Measurements from ENCODE around the gene ATP9A.

The ATP9A gene

GRCh38 chr20:51588762-51589161 is 179.4 kb downstream of the ATP9A start:
- Histone ChIP-seq H3K4me3 (ENCODE audit: low read depth, low read length) (no peak overlapping the region), H3K36me3 (replicated peaks) (no peaks in the 10 kb centered on the region), H3K27ac (no peak overlapping the region), H3K27me3 (replicated peaks) (no peaks in the 10 kb centered on the region)
- no peak for DNase-seq
- in situ Hi-C loops (cut with HindIII; ENCODE audit: low pct_ligation_motif_present, low sequenced_read_pairs), result no loop called here
- TF ChIP-seq CTCF (IDR thresholded peaks at IDR 0.05; ENCODE audit: low read depth, low read length, missing control alignments), result no peak

DNA sequence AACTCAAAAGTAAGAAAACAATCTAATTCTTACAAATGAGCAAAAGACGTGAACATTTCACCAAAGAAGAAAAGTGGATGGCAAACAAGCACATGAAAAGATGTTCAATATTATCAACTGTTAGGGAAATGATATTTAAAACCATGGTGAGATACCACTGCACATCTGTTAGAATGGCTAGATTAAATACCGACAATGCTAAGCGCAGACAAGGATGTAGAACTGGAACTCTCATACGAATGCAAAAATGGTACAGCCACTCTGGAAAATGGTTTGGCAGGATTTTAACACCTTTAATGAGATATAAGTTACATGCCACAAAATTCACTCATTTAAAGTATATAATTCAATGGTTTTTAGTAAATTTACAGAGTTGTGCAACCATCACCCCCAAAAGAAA is 181.0 kb downstream of the ATP9A start:
- no peak for TF ChIP-seq CTCF (IDR thresholded peaks at IDR 0.05; ENCODE audit: low read depth, low read length, missing control alignments)
- Histone ChIP-seq H3K27ac (no peak overlapping the region), H3K36me3 (replicated peaks) (no peaks in the 10 kb centered on the region), H3K4me3 (ENCODE audit: low read depth, low read length) (no peak overlapping the region), H3K27me3 (replicated peaks) (no peaks in the 10 kb centered on the region)
- in situ Hi-C loops (cut with HindIII; ENCODE audit: low pct_ligation_motif_present, low sequenced_read_pairs), result no loop called here
- no peak for DNase-seq

DNA sequence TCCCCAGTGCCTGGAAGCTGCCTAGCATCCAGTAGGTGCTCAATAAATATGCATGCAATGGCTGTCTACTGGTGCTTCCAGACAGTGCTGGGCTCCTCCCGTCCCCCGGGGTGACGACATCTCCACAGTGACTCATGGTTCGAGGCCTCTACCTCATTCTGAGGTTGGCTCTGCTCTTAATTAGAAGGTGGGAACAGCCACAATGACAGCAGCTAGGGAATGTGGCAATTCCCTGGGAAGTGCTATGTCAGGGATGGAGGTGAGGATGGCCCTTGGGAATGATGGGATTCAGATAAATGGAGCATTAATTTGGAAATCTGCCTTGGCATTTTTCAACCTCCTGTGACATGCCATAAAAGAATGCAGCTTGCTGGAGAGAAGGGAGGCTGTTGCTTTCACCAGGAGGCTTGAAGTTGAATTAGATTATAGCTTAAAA is 182.2 kb downstream of the ATP9A start:
- peak overlapping the region; percentile 26 for H3K27ac ChIP-seq
- DNase-seq, result peak; percentile 89
- H3K4me3 ChIP-seq (ENCODE audit: low read depth, low read length), result no peak overlapping the region

GRCh38 chr20:51585148-51585547 is 183.0 kb downstream of the ATP9A start:
- Histone ChIP-seq H3K27me3 (replicated peaks) (no peaks in the 10 kb centered on the region), H3K36me3 (replicated peaks) (no peaks in the 10 kb centered on the region), H3K4me3 (ENCODE audit: low read depth, low read length) (no peak overlapping the region), H3K27ac (no peak overlapping the region)
- TF ChIP-seq CTCF (IDR thresholded peaks at IDR 0.05; ENCODE audit: low read depth, low read length, missing control alignments), result no peak
- no peak for DNase-seq
- in situ Hi-C loops (cut with HindIII; ENCODE audit: low pct_ligation_motif_present, low sequenced_read_pairs), result no loop called here

More for the DNA sequence above, 182.2 kb downstream of the ATP9A start:
- no peak for TF ChIP-seq CTCF (IDR thresholded peaks at IDR 0.05; ENCODE audit: low read depth, low read length, missing control alignments)
- Histone ChIP-seq H3K36me3 (replicated peaks) (no peaks in the 10 kb centered on the region), H3K27me3 (replicated peaks) (no peaks in the 10 kb centered on the region)
- in situ Hi-C loops (cut with HindIII; ENCODE audit: low pct_ligation_motif_present, low sequenced_read_pairs), result no loop called here

- no peaks in the 10 kb centered on the region for H3K36me3 ChIP-seq (replicated peaks)
- TF ChIP-seq CTCF (IDR thresholded peaks at IDR 0.05; ENCODE audit: low read depth, low read length, missing control alignments), result no peak
- H3K27me3 ChIP-seq (replicated peaks), result no peaks in the 10 kb centered on the region
- no peak for DNase-seq
- no peak overlapping the region for H3K27ac ChIP-seq
- in situ Hi-C loops (cut with HindIII; ENCODE audit: low pct_ligation_motif_present, low sequenced_read_pairs), result no loop called here
- H3K4me3 ChIP-seq (ENCODE audit: low read depth, low read length), result no peak overlapping the region
These were observed 183.5 kb downstream of the ATP9A start for GRCh38 chr20:51584737-51585136.

GRCh38 chr20:51584116-51584515 is 184.1 kb downstream of the ATP9A start:
- no peaks in the 10 kb centered on the region for H3K36me3 ChIP-seq (replicated peaks)

More at GRCh38 chr20:51584116-51584515, 184.1 kb downstream of the ATP9A start:
- no peak for DNase-seq
- no peak overlapping the region for H3K27ac ChIP-seq
- H3K27me3 ChIP-seq (replicated peaks), result no peaks in the 10 kb centered on the region
- TF ChIP-seq CTCF (IDR thresholded peaks at IDR 0.05; ENCODE audit: low read depth, low read length, missing control alignments), result no peak
- H3K4me3 ChIP-seq (ENCODE audit: low read depth, low read length), result no peak overlapping the region
- in situ Hi-C loops (cut with HindIII; ENCODE audit: low pct_ligation_motif_present, low sequenced_read_pairs), result no loop called here
